T-cell (primary cell): ENCODE data around the gene PRKCA. TPM values are rescaled to one million over a fixed set of nuclear protein-coding genes. Genes with fewer than 3 reads are reported as not detected.

Source experiments
- ATAC-seq, 4 experiments: fragments of 200-7000 bp in 3 of 4; fragments of 150-1000 bp in 1 of 4; cut with Tn5 transposase; replicated peaks in 1 of 4; 1 replicate in 3 of 4; 2 replicates in 1 of 4; pipeline ENCODE4 v1.10.0; 2021; ENCODE audit warnings: moderate library complexity in 3 of 4, mild to moderate bottlenecking in 2 of 4, moderate number of reproducible peaks in 1 of 4
- CTCF ChIA-PET, 2 donors: fragments of 300-600 bp; sonication (Branson Sonifier 250); formaldehyde crosslinking; loops; one replicate each; lab custom pipeline; 2022; ENCODE audit warnings: antibody characterized with exemption in 2 of 2; lab: Charles Lee
- POLR2A ChIA-PET, 2 donors: fragments of 300-600 bp; sonication (Branson Sonifier 250); formaldehyde crosslinking; loops; one replicate each; lab custom pipeline; 2022; ENCODE audit warnings: antibody characterized with exemption in 2 of 2; lab: Charles Lee
- DNase-seq, 35 experiments: peaks; one replicate each; pipeline versions ENCODE4 v3.0.0 to v3.0.0-alpha.2; 2013 to 2023
- H3K27ac ChIP-seq: one replicate; pipeline ENCODE4 v1.5.1; 2013; ENCODE audit warnings: low read length
- H3K27me3 ChIP-seq, 2 experiments: replicated peaks in 1 of 2; 1 replicate in 1 of 2; 2 replicates in 1 of 2; pipeline versions ENCODE4 v1.6.1 to v1.7.0; 2013; ENCODE audit warnings: low read length in 1 of 2, mixed read lengths in 1 of 2; ENCODE audit not compliant: control insufficient read depth in 2 of 2, insufficient read depth in 2 of 2; ENCODE audit errors: extremely low read depth in 1 of 2
- H3K36me3 ChIP-seq, 2 donors: 1 replicate in 1 of 2; 2 replicates in 1 of 2; pipeline versions ENCODE4 v1.6.1 to v1.7.0; 2013; ENCODE audit warnings: low read length in 1 of 2; ENCODE audit not compliant: control insufficient read depth in 2 of 2, insufficient read depth in 1 of 2; ENCODE audit errors: extremely low read depth in 1 of 2
- H3K4me1 ChIP-seq, 2 experiments: 1 replicate in 1 of 2; 2 replicates in 1 of 2; pipeline versions ENCODE4 v1.6.1 to v1.7.0; 2013; ENCODE audit warnings: low read length in 2 of 2, mixed read lengths in 1 of 2; ENCODE audit not compliant: insufficient read depth in 2 of 2, control insufficient read depth in 1 of 2; ENCODE audit errors: extremely low read depth in 1 of 2
- H3K4me3 ChIP-seq, 2 donors: 1 replicate in 1 of 2; 2 replicates in 1 of 2; pipeline versions ENCODE4 v1.5.1 to v1.7.0; 2013; ENCODE audit warnings: mild to moderate bottlenecking in 2 of 2, low read length in 1 of 2, moderate library complexity in 1 of 2; ENCODE audit not compliant: control insufficient read depth in 1 of 2; ENCODE audit errors: extremely low read depth in 1 of 2
- H3K9me3 ChIP-seq: 2 replicates; pipeline ENCODE4 v1.7.0; 2013
- H3K27ac Mint-ChIP-seq, 2 donors: one replicate each; pipeline ENCODE4 v1.8.0; 2020 to 2021; ENCODE audit warnings: mild to moderate bottlenecking in 2 of 2, mixed read lengths in 2 of 2
- H3K27me3 Mint-ChIP-seq, 2 donors: one replicate each; pipeline ENCODE4 v1.8.0; 2021 to 2022; ENCODE audit warnings: mixed read lengths in 2 of 2
- H3K36me3 Mint-ChIP-seq: one replicate; pipeline ENCODE4 v1.8.0; 2021; ENCODE audit warnings: mixed read lengths
- H3K4me1 Mint-ChIP-seq, 3 donors: one replicate each; pipeline ENCODE4 v1.8.0; 2020 to 2022; ENCODE audit warnings: mixed read lengths in 3 of 3, mild to moderate bottlenecking in 1 of 3
- H3K4me3 Mint-ChIP-seq, 3 donors: one replicate each; pipeline ENCODE4 v1.8.0; 2020 to 2022; ENCODE audit warnings: mild to moderate bottlenecking in 3 of 3, mixed read lengths in 3 of 3, moderate library complexity in 3 of 3
- H3K9me3 Mint-ChIP-seq, 3 donors: one replicate each; pipeline ENCODE4 v1.8.0; 2020 to 2022; ENCODE audit warnings: mixed read lengths in 3 of 3
- WGBS: methylation state at CpG from one replicate; pipeline ENCODE4 v1.1.5; 2013; ENCODE audit warnings: missing lambda C conversion rate; ENCODE audit not compliant: insufficient coverage; 5-methylcytosine and 5-hydroxymethylcytosine counted together
- total RNA-seq, 35 experiments: library from RNA in 6 of 35; stranded (reverse) in 6 of 35; fragments of 120-200 nt in 1 of 35; gene quantifications; one replicate each; pipeline versions ENCODE4 v1.2.1 to v1.2.4 and lab custom pipeline; 2013 to 2026

The PRKCA gene
- total RNA-seq, 5 donors from 2014 or later (not counting 1 experiment from before 2014, with no cell fraction given): 75.9 to 128 (median 82.0) TPM

- WGBS: 80% methylated on average over 1 of the region's 8 CpGs
- DNase-seq (no peak), ATAC-seq (no peak)
- Histone ChIP-seq H3K36me3 (peaks cover 2 to 4% of the 10 kb centered on the region in 2 donors), H3K4me3 (no peak overlapping the region), H3K27me3 (no peaks in the 10 kb centered on the region), H3K4me1 (peaks cover 20 to 29% of the 10 kb centered on the region in 2 experiments), H3K27ac (no peak overlapping the region), H3K9me3 (no peaks in the 10 kb centered on the region)
- H3K27me3 Mint-ChIP-seq: no peaks in the 10 kb centered on the region
- peaks cover 86 to 94% (median 89%) of the 10 kb centered on the region in 3 donors for H3K4me1 Mint-ChIP-seq
- H3K36me3 Mint-ChIP-seq: peaks cover 38% of the 10 kb centered on the region
- ChIA-PET CTCF (interaction anchor here in 1 of 2 donors (1.0 to 1.7 kb wide), 2 partner anchors 13 to 109 kb away, joined by 4 to 5 read pairs; no protein-coding TSS in a partner anchor), POLR2A (interaction anchor here (0.6 to 0.7 kb wide), 2 partner anchors 68 to 902 kb away, joined by 4 to 7 read pairs; no protein-coding TSS in a partner anchor)
- peak overlapping the region; percentile 29 to 75 for H3K27ac Mint-ChIP-seq
- peak overlapping the region in 1 of 3 donors; percentile 61 for H3K4me3 Mint-ChIP-seq
- H3K9me3 Mint-ChIP-seq: no peaks in the 10 kb centered on the region
Measured at GRCh38 chr17:66312912-66313311, 10.5 kb downstream of the PRKCA start.

- no peak overlapping the region for H3K27ac ChIP-seq
- H3K36me3 ChIP-seq: peaks cover 2 to 4% of the 10 kb centered on the region in 2 donors
- H3K4me3 Mint-ChIP-seq: peak overlapping the region in 2 of 3 donors; percentile 5 to 61
- no peaks in the 10 kb centered on the region for H3K9me3 ChIP-seq
- CTCF ChIA-PET: interaction anchor here in 1 of 2 donors (1.0 to 1.7 kb wide), 2 partner anchors 13 to 108 kb away, joined by 4 to 5 read pairs; no protein-coding TSS in a partner anchor
- no peak for DNase-seq
- no peaks in the 10 kb centered on the region for H3K27me3 Mint-ChIP-seq
- H3K27me3 ChIP-seq: no peaks in the 10 kb centered on the region
- peaks cover 86 to 94% (median 88%) of the 10 kb centered on the region in 3 donors for H3K4me1 Mint-ChIP-seq
- peaks cover 20 to 29% of the 10 kb centered on the region in 2 experiments for H3K4me1 ChIP-seq
- no peak overlapping the region for H3K4me3 ChIP-seq
- ATAC-seq: no peak
- POLR2A ChIA-PET: interaction anchor here in 1 of 2 donors (0.6 kb wide), 1 partner anchor 902 kb away, joined by 4 read pairs; no protein-coding TSS in a partner anchor
- H3K36me3 Mint-ChIP-seq: peaks cover 34% of the 10 kb centered on the region
- H3K27ac Mint-ChIP-seq: peak overlapping the region; percentile 29 to 75
- H3K9me3 Mint-ChIP-seq: no peaks in the 10 kb centered on the region
Measured at GRCh38 chr17:66313325-66313724, 10.9 kb downstream of the PRKCA start.

GRCh38 chr17:66313995-66314659, 11.7 kb downstream of the PRKCA start:
- Mint-ChIP-seq H3K4me1 (peaks cover 82 to 89% (median 83%) of the 10 kb centered on the region in 3 donors), H3K27ac (no peak overlapping the region), H3K27me3 (no peaks in the 10 kb centered on the region), H3K4me3 (peak overlapping the region in 1 of 3 donors; percentile 61), H3K9me3 (no peaks in the 10 kb centered on the region), H3K36me3 (peaks cover 26% of the 10 kb centered on the region)
- ChIA-PET CTCF (interaction anchor here in 1 of 2 donors (1.0 to 1.7 kb wide), 2 partner anchors 12 to 107 kb away, joined by 4 to 5 read pairs; no protein-coding TSS in a partner anchor), POLR2A (no interaction called here)
- ATAC-seq (peak in 1 of 4 experiments; percentile 57), DNase-seq (no peak)
- Histone ChIP-seq H3K27me3 (no peaks in the 10 kb centered on the region), H3K4me3 (no peak overlapping the region), H3K27ac (no peak overlapping the region), H3K4me1 (peaks cover 20 to 24% of the 10 kb centered on the region in 2 experiments), H3K36me3 (peaks cover 2 to 4% of the 10 kb centered on the region in 2 donors), H3K9me3 (no peaks in the 10 kb centered on the region)
- no CpG with 5 or more reads among the region's 8 CpGs for WGBS

GRCh38 chr17:66317629-66318028, 15.2 kb downstream of the PRKCA start:
- Mint-ChIP-seq H3K4me1 (peaks cover 55 to 57% (median 56%) of the 10 kb centered on the region in 3 donors), H3K27me3 (no peaks in the 10 kb centered on the region), H3K36me3 (peaks cover 17% of the 10 kb centered on the region), H3K4me3 (peak overlapping the region in 1 of 3 donors; percentile 16), H3K9me3 (peaks cover 0 to 5% (median 4%) of the 10 kb centered on the region in 3 donors), H3K27ac (peak overlapping the region; percentile 10 to 70)
- Histone ChIP-seq H3K4me1 (peaks cover 3 to 9% of the 10 kb centered on the region in 2 experiments), H3K36me3 (peaks cover 0 to 2% of the 10 kb centered on the region in 2 donors), H3K9me3 (peaks cover 3% of the 10 kb centered on the region), H3K4me3 (no peak overlapping the region), H3K27ac (no peak overlapping the region), H3K27me3 (no peaks in the 10 kb centered on the region)
- no peak for ATAC-seq
- ChIA-PET CTCF (interaction anchor here in 1 of 2 donors (0.6 to 0.9 kb wide), 4 partner anchors 32 to 1064 kb away, joined by 3 to 6 read pairs (median 4); no protein-coding TSS in a partner anchor), POLR2A (no interaction called here)
- DNase-seq: no peak

- Mint-ChIP-seq H3K9me3 (peaks cover 0 to 8% (median 5%) of the 10 kb centered on the region in 3 donors), H3K27ac (peak overlapping the region in 1 of 2 donors; percentile 44), H3K4me3 (no peak overlapping the region), H3K27me3 (no peaks in the 10 kb centered on the region), H3K36me3 (peaks cover 26% of the 10 kb centered on the region), H3K4me1 (peaks cover 51 to 56% (median 53%) of the 10 kb centered on the region in 3 donors)
- WGBS: 100% methylated on average over 1 of the region's 4 CpGs
- DNase-seq (no peak), ATAC-seq (no peak)
- ChIA-PET CTCF (no interaction called here), POLR2A (no interaction called here)
- H3K4me3 ChIP-seq: no peak overlapping the region
- H3K4me1 ChIP-seq: peaks cover 0 to 3% of the 10 kb centered on the region in 2 experiments
- H3K27me3 ChIP-seq: no peaks in the 10 kb centered on the region
- H3K27ac ChIP-seq: no peak overlapping the region
- H3K36me3 ChIP-seq: no peaks in the 10 kb centered on the region
- peaks cover 3% of the 10 kb centered on the region for H3K9me3 ChIP-seq
Measured at GRCh38 chr17:66319226-66319625, 16.8 kb downstream of the PRKCA start.

- no peak overlapping the region for H3K27ac ChIP-seq
- peak overlapping the region; percentile 37 to 99 for H3K27ac Mint-ChIP-seq
- no peaks in the 10 kb centered on the region for H3K27me3 Mint-ChIP-seq
- H3K4me1 ChIP-seq: peaks cover 4 to 9% of the 10 kb centered on the region in 2 experiments
- peaks cover 52 to 56% (median 54%) of the 10 kb centered on the region in 3 donors for H3K4me1 Mint-ChIP-seq
- DNase-seq: no peak
- H3K36me3 Mint-ChIP-seq: peaks cover 20% of the 10 kb centered on the region
- no peak for ATAC-seq
- POLR2A ChIA-PET: interaction anchor here (0.6 to 0.7 kb wide), 3 partner anchors 19 to 83 kb away, joined by 3 to 5 read pairs (median 3); no protein-coding TSS in a partner anchor
- CTCF ChIA-PET: interaction anchor here in 1 of 2 donors (0.8 kb wide), 1 partner anchor 19 kb away, joined by 3 read pairs; no protein-coding TSS in a partner anchor
- H3K4me3 ChIP-seq: no peak overlapping the region
- peaks cover 3% of the 10 kb centered on the region for H3K9me3 ChIP-seq
- no peaks in the 10 kb centered on the region for H3K36me3 ChIP-seq
- no peak overlapping the region for H3K4me3 Mint-ChIP-seq
- peaks cover 0 to 8% (median 5%) of the 10 kb centered on the region in 3 donors for H3K9me3 Mint-ChIP-seq
- no peaks in the 10 kb centered on the region for H3K27me3 ChIP-seq
Measured at GRCh38 chr17:66322764-66323163, 20.4 kb downstream of the PRKCA start.
